ENCODE data around the gene CABCOCO1. TPM values are rescaled to one million over a fixed set of nuclear protein-coding genes. Genes with fewer than 3 reads are reported as not detected.

Gene CABCOCO1
- total RNA-seq, 1 experiment from 2014 or later, result not detected

DNA sequence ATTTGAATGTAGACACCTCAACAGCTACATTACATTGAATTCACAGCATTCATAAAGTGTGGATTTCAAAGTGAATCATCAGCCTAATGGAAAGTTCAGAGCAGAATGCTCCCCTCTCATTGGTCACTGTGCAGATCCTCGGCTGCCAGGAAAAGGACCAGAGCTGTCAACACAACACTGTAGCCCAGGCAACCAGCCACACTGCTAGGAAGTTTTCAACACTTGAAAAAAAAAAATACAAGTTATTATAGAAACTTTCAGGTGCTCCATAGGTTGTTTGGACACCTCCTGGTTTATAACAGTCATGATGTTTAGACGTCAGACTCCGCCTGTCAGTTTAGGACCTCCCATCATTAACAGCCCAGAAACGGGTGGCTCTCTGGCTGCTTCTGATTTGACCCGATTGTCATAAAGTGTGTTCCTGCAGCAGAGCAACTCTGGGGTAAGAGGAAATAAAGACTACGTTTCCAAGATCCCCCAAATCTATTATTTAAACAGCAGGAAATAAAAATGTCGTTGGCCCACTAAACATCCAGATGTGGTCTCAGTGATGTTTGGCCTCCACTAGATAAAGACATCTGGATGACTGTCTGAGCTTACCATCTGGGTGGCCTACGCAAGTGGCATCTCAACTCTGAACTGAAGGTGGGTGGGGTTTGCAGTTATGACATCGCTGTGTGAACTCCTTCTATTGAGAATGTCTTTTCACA, 117.4 kb downstream of the CABCOCO1 start:
- Histone ChIP-seq H3K9me3 (ENCODE audit: control insufficient read depth in 1 of 2, insufficient read depth in 1 of 2, low read depth in 1 of 2, low read length in 2 of 2) (no peaks in the 10 kb centered on the region), H4K20me1 (ENCODE audit: insufficient read depth) (no peaks in the 10 kb centered on the region), H3K27me3 (ENCODE audit: insufficient read depth, low read length) (no peaks in the 10 kb centered on the region), H2AFZ (ENCODE audit: low read depth, low read length, poor library complexity, severe bottlenecking) (peak overlapping the region; percentile 48), H3K79me2 (ENCODE audit: insufficient read depth, low read length) (no peaks in the 10 kb centered on the region), H3K9ac (ENCODE audit: low read length) (no peak overlapping the region), H3K4me3 (replicated peaks in 1 of 2; ENCODE audit: low read depth in 1 of 2, low read length in 2 of 2) (no peak overlapping the region), H3K9me2 (ENCODE audit: insufficient read depth) (no peaks in the 10 kb centered on the region), H3K27ac (ENCODE audit: low read depth, low read length) (no peak overlapping the region), H3K36me3 (ENCODE audit: control insufficient read depth in 1 of 2, insufficient read depth in 2 of 2, low read length in 2 of 2) (no peaks in the 10 kb centered on the region), H3K4me2 (ENCODE audit: low read length) (no peak overlapping the region), H3K4me1 (ENCODE audit: control insufficient read depth in 1 of 2, insufficient read depth in 2 of 2, low read length in 2 of 2) (peaks cover 9 to 26% of the 10 kb centered on the region in 2 experiments)
- no TSS peak for BruUV-seq (replicated peaks)
- POLR2A ChIA-PET, result no interaction called here
- CTCF ChIA-PET, result no interaction called here
- no peak; the same call in 1 of the 2 replicates for ATAC-seq
- intact Hi-C loops (cut with micrococcal nuclease), result no loop called here
- RAD21 ChIA-PET (ENCODE audit: low non-redundant PET in 1 of 2, low total read pairs in 2 of 2, uncharacterized antibody in 2 of 2, unreplicated experiment in 2 of 2), result no interaction called here
- DNase-seq (ENCODE audit: low read depth, low spot score), result no peak
- TF ChIP-seq TCF7L2 (IDR thresholded peaks at IDR 0.05; ENCODE audit: borderline replicate concordance, extremely low read depth, insufficient read depth, insufficient read length) (peak; percentile 30), FOSL1 (IDR thresholded peaks at IDR 0.05; ENCODE audit: low read depth) (no peak)

DNA sequence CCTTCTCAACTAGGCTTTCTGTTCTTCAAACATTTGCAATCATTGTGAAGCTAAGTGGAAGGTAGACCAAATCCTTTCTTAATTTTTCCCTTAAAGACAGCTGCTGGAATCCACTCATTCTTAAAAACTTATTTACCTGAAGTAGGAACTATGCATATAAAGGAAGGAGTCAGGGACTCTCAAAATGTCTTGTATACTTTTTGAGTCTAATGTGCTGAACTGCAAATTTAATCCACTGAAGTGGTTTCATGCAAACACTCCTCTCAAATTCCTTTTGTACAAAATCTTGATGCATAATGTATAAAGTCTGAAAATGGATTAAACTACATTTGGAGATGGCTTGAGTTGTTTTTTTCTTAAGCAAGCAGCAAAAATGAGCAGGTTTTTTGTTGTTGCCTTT, 118.0 kb downstream of the CABCOCO1 start:
- DNase-seq (ENCODE audit: low read depth, low spot score) (no peak), ATAC-seq (no peak)
- Histone ChIP-seq H2AFZ (ENCODE audit: low read depth, low read length, poor library complexity, severe bottlenecking) (peak overlapping the region; percentile 32), H3K27me3 (ENCODE audit: insufficient read depth, low read length) (no peaks in the 10 kb centered on the region), H3K9ac (ENCODE audit: low read length) (no peak overlapping the region), H3K9me2 (ENCODE audit: insufficient read depth) (no peaks in the 10 kb centered on the region), H3K36me3 (ENCODE audit: control insufficient read depth in 1 of 2, insufficient read depth in 2 of 2, low read length in 2 of 2) (no peaks in the 10 kb centered on the region), H3K27ac (ENCODE audit: low read depth, low read length) (no peak overlapping the region), H3K4me1 (ENCODE audit: control insufficient read depth in 1 of 2, insufficient read depth in 2 of 2, low read length in 2 of 2) (peaks cover 9 to 28% of the 10 kb centered on the region in 2 experiments), H3K79me2 (ENCODE audit: insufficient read depth, low read length) (no peaks in the 10 kb centered on the region), H3K9me3 (ENCODE audit: control insufficient read depth in 1 of 2, insufficient read depth in 1 of 2, low read depth in 1 of 2, low read length in 2 of 2) (no peaks in the 10 kb centered on the region), H3K4me3 (replicated peaks in 1 of 2; ENCODE audit: low read depth in 1 of 2, low read length in 2 of 2) (no peak overlapping the region), H3K4me2 (ENCODE audit: low read length) (no peak overlapping the region), H4K20me1 (ENCODE audit: insufficient read depth) (no peaks in the 10 kb centered on the region)
- intact Hi-C loops (cut with micrococcal nuclease), result no loop called here
- no TSS peak for BruUV-seq (replicated peaks)
- ChIA-PET RAD21 (ENCODE audit: low non-redundant PET in 1 of 2, low total read pairs in 2 of 2, uncharacterized antibody in 2 of 2, unreplicated experiment in 2 of 2) (no interaction called here), POLR2A (no interaction called here), CTCF (no interaction called here)
- TF ChIP-seq FOSL1 (IDR thresholded peaks at IDR 0.05; ENCODE audit: low read depth), result no peak
- no peak for TF ChIP-seq POLR2A (IDR thresholded peaks at IDR 0.05; ENCODE audit: borderline replicate concordance, extremely low read depth, insufficient read depth, insufficient read length)
- TF ChIP-seq, protein P1, sequence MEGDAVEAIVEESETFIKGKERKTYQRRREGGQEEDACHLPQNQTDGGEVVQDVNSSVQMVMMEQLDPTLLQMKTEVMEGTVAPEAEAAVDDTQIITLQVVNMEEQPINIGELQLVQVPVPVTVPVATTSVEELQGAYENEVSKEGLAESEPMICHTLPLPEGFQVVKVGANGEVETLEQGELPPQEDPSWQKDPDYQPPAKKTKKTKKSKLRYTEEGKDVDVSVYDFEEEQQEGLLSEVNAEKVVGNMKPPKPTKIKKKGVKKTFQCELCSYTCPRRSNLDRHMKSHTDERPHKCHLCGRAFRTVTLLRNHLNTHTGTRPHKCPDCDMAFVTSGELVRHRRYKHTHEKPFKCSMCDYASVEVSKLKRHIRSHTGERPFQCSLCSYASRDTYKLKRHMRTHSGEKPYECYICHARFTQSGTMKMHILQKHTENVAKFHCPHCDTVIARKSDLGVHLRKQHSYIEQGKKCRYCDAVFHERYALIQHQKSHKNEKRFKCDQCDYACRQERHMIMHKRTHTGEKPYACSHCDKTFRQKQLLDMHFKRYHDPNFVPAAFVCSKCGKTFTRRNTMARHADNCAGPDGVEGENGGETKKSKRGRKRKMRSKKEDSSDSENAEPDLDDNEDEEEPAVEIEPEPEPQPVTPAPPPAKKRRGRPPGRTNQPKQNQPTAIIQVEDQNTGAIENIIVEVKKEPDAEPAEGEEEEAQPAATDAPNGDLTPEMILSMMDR (IDR thresholded peaks at IDR 0.05 in 2 of 3, conservative IDR thresholded peaks at IDR 0.05 in 1 of 3; ENCODE audit: borderline replicate concordance in 1 of 3, insufficient read depth in 1 of 3, low read depth in 2 of 3, low read length in 2 of 3), result no peak
- no peak for TF ChIP-seq EZH2 (IDR thresholded peaks at IDR 0.05)
- no peak for TF ChIP-seq MAX (IDR thresholded peaks at IDR 0.05)
- TF ChIP-seq POLR2AphosphoS5 (IDR thresholded peaks at IDR 0.05; ENCODE audit: low read depth, low read length), result no peak
- TF ChIP-seq ELF1 (IDR thresholded peaks at IDR 0.05; ENCODE audit: borderline replicate concordance, low read depth), result no peak
- no peak for TF ChIP-seq EGR1 (IDR thresholded peaks at IDR 0.05; ENCODE audit: low read depth)
- TF ChIP-seq JUND (IDR thresholded peaks at IDR 0.05), result no peak
- TF ChIP-seq CEBPB (IDR thresholded peaks at IDR 0.05; ENCODE audit: low read depth), result no peak
- no peak for TF ChIP-seq SP1 (IDR thresholded peaks at IDR 0.05; ENCODE audit: low read depth)
- no peak for TF ChIP-seq ZFX (IDR thresholded peaks at IDR 0.05)

Measured in HCT116 (cell line).